GM13976 (cell line): ENCODE results near the gene ZNF804A.

ENCODE experiments used
- DNase-seq: peaks from one replicate; pipeline ENCODE4 v3.0.0; 2012; ENCODE audit warnings: low spot score
- in situ Hi-C: fragments of 300-500 bp; cut with MboI; formaldehyde crosslinking; loops from one replicate; pipeline ENCODE4 v1.12.0; 2022; ENCODE audit warnings: low sequenced_read_pairs, mixed read lengths, inconsistent platforms; ENCODE audit not compliant: unreplicated experiment
- TF ChIP-seq, protein P1 (sequence below): IDR thresholded peaks from 2 replicates; pipeline ENCODE4 v1.5.1; 2012; ENCODE audit warnings: borderline replicate concordance, mild to moderate bottlenecking; ENCODE audit not compliant: insufficient read depth; ENCODE audit errors: extremely low read depth, missing control alignments, control extremely low read depth

Gene ZNF804A

DNA sequence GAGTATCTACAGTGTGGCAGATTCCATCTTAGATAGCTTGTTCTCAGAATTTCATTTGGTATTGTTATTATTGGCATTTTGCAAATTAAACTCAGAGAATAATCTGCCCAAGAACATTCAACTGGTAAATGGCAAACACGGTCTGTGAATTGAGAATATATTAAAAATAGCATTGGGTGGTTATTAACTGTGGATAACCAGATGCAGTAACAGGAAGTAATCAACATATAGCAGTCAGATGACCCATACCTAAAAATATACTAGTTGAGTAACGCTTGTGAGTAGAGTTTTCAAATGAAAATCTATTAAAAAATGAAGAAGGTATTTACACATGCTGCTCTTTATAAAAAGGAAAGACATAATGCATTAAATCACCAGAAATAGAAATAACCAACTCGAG, 129.5 kb downstream of the ZNF804A start:
- TF ChIP-seq, protein P1, sequence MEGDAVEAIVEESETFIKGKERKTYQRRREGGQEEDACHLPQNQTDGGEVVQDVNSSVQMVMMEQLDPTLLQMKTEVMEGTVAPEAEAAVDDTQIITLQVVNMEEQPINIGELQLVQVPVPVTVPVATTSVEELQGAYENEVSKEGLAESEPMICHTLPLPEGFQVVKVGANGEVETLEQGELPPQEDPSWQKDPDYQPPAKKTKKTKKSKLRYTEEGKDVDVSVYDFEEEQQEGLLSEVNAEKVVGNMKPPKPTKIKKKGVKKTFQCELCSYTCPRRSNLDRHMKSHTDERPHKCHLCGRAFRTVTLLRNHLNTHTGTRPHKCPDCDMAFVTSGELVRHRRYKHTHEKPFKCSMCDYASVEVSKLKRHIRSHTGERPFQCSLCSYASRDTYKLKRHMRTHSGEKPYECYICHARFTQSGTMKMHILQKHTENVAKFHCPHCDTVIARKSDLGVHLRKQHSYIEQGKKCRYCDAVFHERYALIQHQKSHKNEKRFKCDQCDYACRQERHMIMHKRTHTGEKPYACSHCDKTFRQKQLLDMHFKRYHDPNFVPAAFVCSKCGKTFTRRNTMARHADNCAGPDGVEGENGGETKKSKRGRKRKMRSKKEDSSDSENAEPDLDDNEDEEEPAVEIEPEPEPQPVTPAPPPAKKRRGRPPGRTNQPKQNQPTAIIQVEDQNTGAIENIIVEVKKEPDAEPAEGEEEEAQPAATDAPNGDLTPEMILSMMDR, result no peak
- in situ Hi-C loops, result no loop called here
- DNase-seq, result no peak

DNA sequence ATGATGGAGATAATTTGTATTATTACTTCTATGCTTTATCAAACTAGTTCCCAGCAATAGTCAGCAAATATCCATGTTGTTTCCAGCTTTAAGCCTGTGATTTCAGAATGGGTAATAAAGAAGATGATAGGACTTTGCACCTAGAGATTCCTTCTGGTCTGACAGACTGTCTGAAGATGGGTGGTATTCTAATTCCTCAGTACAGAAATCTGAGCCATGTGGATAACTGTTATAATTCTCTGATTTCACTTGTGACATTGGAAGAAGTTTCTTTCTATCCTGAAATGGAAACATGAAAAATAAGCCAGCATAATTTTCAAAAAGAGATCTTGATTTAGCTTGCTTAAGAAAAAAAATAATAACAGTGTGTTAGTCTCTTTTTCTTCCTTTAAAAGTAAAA, 130.1 kb downstream of the ZNF804A start:
- TF ChIP-seq, protein P1, result no peak
- DNase-seq, result no peak
- in situ Hi-C loops, result no loop called here

DNA sequence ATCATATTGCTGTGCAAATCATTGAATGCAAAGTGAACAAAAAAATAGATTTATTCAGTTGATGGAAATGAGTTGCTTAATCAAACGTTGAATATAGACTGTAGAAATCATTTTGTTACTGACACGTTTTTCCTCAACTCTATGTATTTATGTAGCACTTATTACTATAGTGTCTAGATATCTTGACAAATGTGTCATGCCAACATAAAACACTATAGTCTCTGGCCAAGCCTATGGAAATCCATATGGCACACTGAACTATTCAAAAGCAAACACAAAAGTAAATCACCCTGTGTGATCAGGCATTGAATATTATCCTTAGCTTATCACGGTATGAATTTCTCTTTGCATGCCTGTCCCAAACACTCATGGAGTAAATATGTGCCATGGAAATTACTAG, 131.3 kb downstream of the ZNF804A start:
- in situ Hi-C loops, result no loop called here
- TF ChIP-seq, protein P1, result no peak
- no peak for DNase-seq

DNA sequence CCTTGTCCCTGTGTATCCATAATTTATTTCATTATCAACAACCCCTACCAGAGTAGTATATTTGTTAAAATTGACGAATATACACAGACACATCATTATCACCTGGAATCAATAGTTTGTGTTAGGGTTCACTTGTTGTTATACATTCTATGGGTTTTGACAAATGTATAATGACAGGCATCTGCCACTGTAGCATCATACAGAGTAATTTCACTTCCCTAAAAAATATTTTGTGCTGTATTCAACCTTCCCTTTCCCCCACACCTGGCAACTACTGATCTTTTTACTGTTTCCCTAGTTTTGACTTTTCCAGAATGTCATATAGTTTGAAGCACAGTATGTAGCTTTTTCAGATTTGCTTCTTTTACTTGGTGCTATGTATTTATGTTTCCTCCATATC, 132.0 kb downstream of the ZNF804A start:
- in situ Hi-C loops, result no loop called here
- DNase-seq, result no peak
- TF ChIP-seq, protein P1, result no peak

DNA sequence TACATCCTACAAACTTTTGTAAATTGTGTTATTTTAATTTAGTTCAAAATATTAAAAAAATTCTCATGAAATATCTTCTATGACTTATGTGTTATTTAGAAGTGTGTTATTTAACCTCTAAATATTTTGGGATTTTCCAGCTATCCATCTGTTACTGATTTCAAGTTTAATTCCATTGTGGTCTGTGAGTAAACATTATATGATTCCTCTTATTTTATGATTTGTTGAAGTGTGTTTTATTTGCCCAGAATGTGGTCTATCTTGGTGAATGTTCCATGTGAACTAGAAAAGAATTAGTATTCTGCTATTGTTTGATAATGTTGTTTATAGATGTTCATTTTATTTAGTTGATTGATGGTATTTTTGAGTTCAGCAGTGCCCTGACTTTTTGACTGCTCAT, 136.0 kb downstream of the ZNF804A start:
- in situ Hi-C loops, result no loop called here

DNA sequence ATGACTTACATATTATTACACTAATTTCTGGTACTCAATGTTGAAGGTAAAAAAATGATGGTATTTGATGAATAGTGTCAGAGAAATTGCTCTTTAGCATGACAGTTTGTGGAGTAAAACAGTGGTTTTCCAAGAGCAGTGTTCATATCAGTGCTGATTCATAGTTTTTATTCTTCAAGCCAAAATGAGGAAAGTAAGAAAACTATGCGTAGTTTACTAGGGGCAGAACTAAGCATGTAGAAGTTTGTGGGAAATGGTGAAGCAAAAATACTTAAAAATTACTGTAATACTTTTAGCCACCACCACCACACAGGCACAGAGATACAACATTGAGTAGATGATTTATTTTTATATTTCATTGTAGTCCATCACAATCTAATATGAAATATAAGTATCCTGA, 137.3 kb downstream of the ZNF804A start:
- TF ChIP-seq, protein P1, result no peak
- no peak for DNase-seq
- in situ Hi-C loops, result no loop called here

More for the DNA sequence above, 136.0 kb downstream of the ZNF804A start:
- TF ChIP-seq, protein P1, result no peak
- no peak for DNase-seq

DNA sequence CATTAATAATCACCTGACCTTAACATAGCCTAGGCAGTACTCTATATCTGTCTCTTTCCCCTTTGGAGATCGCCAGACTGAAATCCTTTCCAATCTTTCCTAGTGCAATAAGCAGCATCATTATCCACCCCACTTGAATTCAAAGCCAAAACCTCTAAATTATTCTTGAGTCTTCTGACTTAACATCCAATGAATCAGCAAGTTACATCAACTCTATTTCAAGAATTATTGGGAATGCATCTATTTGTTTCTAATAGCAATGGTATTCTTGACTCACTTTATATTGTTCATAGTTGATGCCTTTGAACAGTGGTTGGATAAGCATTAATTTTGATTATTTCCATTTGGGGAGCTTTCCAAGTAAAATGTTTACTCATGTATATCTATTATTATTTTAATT, 144.8 kb downstream of the ZNF804A start:
- TF ChIP-seq, protein P1, result no peak
- no peak for DNase-seq
- in situ Hi-C loops, result no loop called here
